ENCODE data around the gene EXOC3.
"Not testable (repeated sequence)": the region's sequence is repeated elsewhere in the genome, so short reads cannot be mapped to it uniquely, and the experiment has no call there.

DNA sequence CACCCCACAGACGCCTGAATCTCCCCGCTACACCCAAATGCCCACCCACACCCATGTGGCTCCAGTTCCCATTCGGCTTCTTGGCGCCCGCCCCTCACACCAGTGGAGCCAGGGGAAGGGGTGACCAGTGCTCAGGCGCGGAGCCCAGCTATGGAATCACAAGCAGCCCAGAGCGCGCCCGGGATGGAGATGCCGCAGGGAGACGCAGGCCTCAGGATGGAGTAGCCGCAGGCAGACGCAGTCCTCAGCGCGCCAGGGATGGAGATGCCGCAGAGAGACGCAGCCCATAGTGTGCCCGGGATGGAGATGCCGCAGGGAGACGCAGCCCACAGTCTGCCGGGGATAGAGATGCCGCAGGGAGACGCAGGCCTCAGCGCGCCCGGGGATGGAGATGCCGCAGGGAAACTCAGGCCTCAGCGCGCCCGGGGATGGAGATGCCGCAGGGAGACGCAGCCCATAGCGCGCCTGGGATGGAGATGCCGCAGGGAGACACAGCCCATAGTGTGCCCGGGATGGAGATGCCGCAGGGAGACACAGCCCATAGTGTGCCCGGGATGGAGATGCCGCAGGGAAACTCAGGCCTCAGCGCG is 65.1 kb downstream of the EXOC3 start:
- TF ChIP-seq, protein P1, sequence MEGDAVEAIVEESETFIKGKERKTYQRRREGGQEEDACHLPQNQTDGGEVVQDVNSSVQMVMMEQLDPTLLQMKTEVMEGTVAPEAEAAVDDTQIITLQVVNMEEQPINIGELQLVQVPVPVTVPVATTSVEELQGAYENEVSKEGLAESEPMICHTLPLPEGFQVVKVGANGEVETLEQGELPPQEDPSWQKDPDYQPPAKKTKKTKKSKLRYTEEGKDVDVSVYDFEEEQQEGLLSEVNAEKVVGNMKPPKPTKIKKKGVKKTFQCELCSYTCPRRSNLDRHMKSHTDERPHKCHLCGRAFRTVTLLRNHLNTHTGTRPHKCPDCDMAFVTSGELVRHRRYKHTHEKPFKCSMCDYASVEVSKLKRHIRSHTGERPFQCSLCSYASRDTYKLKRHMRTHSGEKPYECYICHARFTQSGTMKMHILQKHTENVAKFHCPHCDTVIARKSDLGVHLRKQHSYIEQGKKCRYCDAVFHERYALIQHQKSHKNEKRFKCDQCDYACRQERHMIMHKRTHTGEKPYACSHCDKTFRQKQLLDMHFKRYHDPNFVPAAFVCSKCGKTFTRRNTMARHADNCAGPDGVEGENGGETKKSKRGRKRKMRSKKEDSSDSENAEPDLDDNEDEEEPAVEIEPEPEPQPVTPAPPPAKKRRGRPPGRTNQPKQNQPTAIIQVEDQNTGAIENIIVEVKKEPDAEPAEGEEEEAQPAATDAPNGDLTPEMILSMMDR (IDR thresholded peaks at IDR 0.05; ENCODE audit: poor library complexity, severe bottlenecking) = not testable (repeated sequence)
- TF ChIP-seq, protein P2, sequence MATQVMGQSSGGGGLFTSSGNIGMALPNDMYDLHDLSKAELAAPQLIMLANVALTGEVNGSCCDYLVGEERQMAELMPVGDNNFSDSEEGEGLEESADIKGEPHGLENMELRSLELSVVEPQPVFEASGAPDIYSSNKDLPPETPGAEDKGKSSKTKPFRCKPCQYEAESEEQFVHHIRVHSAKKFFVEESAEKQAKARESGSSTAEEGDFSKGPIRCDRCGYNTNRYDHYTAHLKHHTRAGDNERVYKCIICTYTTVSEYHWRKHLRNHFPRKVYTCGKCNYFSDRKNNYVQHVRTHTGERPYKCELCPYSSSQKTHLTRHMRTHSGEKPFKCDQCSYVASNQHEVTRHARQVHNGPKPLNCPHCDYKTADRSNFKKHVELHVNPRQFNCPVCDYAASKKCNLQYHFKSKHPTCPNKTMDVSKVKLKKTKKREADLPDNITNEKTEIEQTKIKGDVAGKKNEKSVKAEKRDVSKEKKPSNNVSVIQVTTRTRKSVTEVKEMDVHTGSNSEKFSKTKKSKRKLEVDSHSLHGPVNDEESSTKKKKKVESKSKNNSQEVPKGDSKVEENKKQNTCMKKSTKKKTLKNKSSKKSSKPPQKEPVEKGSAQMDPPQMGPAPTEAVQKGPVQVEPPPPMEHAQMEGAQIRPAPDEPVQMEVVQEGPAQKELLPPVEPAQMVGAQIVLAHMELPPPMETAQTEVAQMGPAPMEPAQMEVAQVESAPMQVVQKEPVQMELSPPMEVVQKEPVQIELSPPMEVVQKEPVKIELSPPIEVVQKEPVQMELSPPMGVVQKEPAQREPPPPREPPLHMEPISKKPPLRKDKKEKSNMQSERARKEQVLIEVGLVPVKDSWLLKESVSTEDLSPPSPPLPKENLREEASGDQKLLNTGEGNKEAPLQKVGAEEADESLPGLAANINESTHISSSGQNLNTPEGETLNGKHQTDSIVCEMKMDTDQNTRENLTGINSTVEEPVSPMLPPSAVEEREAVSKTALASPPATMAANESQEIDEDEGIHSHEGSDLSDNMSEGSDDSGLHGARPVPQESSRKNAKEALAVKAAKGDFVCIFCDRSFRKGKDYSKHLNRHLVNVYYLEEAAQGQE (IDR thresholded peaks at IDR 0.05; ENCODE audit: borderline replicate concordance) = not testable (repeated sequence)
- not testable (repeated sequence) for TF ChIP-seq EP300 (conservative IDR thresholded peaks at IDR 0.05; ENCODE audit: poor library complexity, severe bottlenecking); POLR2AphosphoS5 (IDR thresholded peaks at IDR 0.05); TAF1 (IDR thresholded peaks at IDR 0.05; ENCODE audit: low read depth); EZH2 (IDR thresholded peaks at IDR 0.05; ENCODE audit: borderline replicate concordance, insufficient read depth, low read length, poor library complexity, severe bottlenecking); MXI1 (conservative IDR thresholded peaks at IDR 0.05; ENCODE audit: poor library complexity, severe bottlenecking); RAD21 (conservative IDR thresholded peaks at IDR 0.05); SMC3 (conservative IDR thresholded peaks at IDR 0.05; ENCODE audit: poor library complexity)

Data from neural cell (in vitro differentiated cells).